HCT116 (cell line): Measurements from ENCODE around the gene CYP3A7.

Experiments used
- POLR2AphosphoS5 ChIP-seq: IDR thresholded peaks from 2 replicates; pipeline ENCODE4 v1.6.1; 2011; ENCODE audit warnings: mild to moderate bottlenecking, low read depth, low read length, moderate library complexity
- RAD21 ChIP-seq: IDR thresholded peaks from 2 replicates; pipeline ENCODE4 v1.6.1; 2012; ENCODE audit warnings: low read depth, mild to moderate bottlenecking

DNA sequence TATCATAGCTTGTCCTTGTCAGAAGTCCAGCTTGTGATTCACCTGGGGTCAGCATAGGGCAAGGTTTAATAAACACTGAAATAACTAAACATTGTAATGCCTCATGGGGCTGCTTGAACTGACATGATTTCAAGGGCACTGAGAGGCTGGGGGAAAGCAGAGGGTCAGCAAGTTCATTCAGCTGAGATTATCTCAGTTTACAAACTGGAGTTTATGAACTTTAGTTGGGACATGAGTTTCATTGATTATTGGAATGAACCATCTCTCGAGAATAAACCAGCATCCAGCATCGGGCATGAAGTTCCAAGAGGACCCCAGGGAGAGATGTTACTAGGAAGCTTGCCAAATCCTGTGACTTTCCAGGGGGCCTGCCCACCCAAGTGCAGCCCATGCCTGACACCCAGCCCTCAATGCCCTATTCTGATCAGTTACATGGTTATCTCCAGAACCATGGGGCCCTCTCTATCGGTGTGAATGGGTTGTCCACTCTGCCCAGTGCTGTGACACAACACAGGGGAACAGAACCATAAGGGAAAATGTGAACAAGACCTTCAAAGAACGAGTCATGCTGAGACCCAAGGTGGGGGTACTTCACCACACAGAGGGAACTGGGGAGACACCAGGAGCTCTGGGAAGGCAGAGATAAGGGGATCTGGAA, 7.9 kb upstream of the CYP3A7 start:
- TF ChIP-seq POLR2AphosphoS5 = no peak
- no peak for TF ChIP-seq RAD21
